Gastrocnemius medialis (tissue), 4 donors: Measurements from ENCODE around the gene CCDC57. TPM values are rescaled to one million over a fixed set of nuclear protein-coding genes. Genes with fewer than 3 reads are reported as not detected.

Experiments used
- ATAC-seq, 2 donors: fragments of 150-250 bp; one replicate each; pipeline ENCODE4 v1.9.1; 2016
- DNase-seq, 2 donors: peaks; one replicate each; pipeline ENCODE4 v3.0.0-alpha.2; 2019
- H3K27ac ChIP-seq, 4 donors: fragments of 200-600 bp; sonication (generic); 1 replicate in 1 of 4; 2 replicates in 3 of 4; pipeline ENCODE4 v1.5.1; 2016 to 2018; ENCODE audit warnings: mild to moderate bottlenecking in 2 of 4, moderate library complexity in 1 of 4
- H3K27me3 ChIP-seq, 3 donors: fragments of 200-600 bp; sonication (generic) in 2 of 3; 1 replicate in 1 of 3; 2 replicates in 2 of 3; pipeline versions ENCODE4 v1.5.1 to v1.6.0; 2016 to 2019; ENCODE audit warnings: mild to moderate bottlenecking in 1 of 3, moderate library complexity in 1 of 3
- H3K36me3 ChIP-seq, 2 donors: fragments of 200-600 bp; sonication (generic) in 1 of 2; one replicate each; pipeline ENCODE4 v1.5.1; 2017 to 2018
- H3K4me1 ChIP-seq, 2 donors: fragments of 200-600 bp; sonication (generic) in 1 of 2; one replicate each; pipeline ENCODE4 v1.5.1; 2016 to 2017; ENCODE audit warnings: mild to moderate bottlenecking in 2 of 2
- H3K4me3 ChIP-seq, 4 donors: fragments of 200-600 bp; sonication (generic) in 3 of 4; 1 replicate in 1 of 4; 2 replicates in 3 of 4; pipeline ENCODE4 v1.5.1; 2016 to 2019; ENCODE audit warnings: mild to moderate bottlenecking in 2 of 4
- H3K9me3 ChIP-seq, 3 donors: fragments of 200-600 bp; sonication (generic) in 2 of 3; 1 replicate in 1 of 3; 2 replicates in 2 of 3; pipeline ENCODE4 v1.5.1; 2016 to 2019
- POLR2A ChIP-seq, 2 donors: fragments of 450-650 bp; IDR thresholded peaks; one replicate each; pipeline ENCODE4 v1.6.1; 2017; ENCODE audit warnings: antibody characterized with exemption in 2 of 2, mild to moderate bottlenecking in 2 of 2, moderate library complexity in 2 of 2
- in situ Hi-C, 4 donors: fragments of 200-750 bp; cut with MboI; loops; one replicate each; pipeline versions ENCODE4 v1.15.0 to v1.8.0; 2017; ENCODE audit warnings: low sequenced_read_pairs in 4 of 4
- intact Hi-C: fragments of 100-400 bp; cut with DNase I; formaldehyde crosslinking; loops from one replicate; pipeline ENCODE4 v1.15.1; 2023; ENCODE audit warnings: low total_unique reads
- total RNA-seq, 4 donors: library from RNA; depleted of rRNA; stranded (reverse); fragments of >200 nt; gene quantifications; one replicate each; pipeline versions ENCODE4 v1.1.0 to v1.2.3, GENCODE V29; 2016
- TF ChIP-seq, protein P1 (sequence below), 5 experiments: fragments of 450-650 bp in 3 of 5; fragments of 200-600 bp in 2 of 5; sonication (generic) in 2 of 5; IDR thresholded peaks in 4 of 5; conservative IDR thresholded peaks in 1 of 5; 1 replicate in 4 of 5; 2 replicates in 1 of 5; pipeline ENCODE4 v1.5.1; 2016 to 2019; ENCODE audit warnings: antibody characterized with exemption in 5 of 5, mild to moderate bottlenecking in 3 of 5, moderate library complexity in 3 of 5

The CCDC57 gene
- total RNA-seq, 4 donors from 2014 or later = 3.7 to 11.3 (median 5.1) TPM

DNA sequence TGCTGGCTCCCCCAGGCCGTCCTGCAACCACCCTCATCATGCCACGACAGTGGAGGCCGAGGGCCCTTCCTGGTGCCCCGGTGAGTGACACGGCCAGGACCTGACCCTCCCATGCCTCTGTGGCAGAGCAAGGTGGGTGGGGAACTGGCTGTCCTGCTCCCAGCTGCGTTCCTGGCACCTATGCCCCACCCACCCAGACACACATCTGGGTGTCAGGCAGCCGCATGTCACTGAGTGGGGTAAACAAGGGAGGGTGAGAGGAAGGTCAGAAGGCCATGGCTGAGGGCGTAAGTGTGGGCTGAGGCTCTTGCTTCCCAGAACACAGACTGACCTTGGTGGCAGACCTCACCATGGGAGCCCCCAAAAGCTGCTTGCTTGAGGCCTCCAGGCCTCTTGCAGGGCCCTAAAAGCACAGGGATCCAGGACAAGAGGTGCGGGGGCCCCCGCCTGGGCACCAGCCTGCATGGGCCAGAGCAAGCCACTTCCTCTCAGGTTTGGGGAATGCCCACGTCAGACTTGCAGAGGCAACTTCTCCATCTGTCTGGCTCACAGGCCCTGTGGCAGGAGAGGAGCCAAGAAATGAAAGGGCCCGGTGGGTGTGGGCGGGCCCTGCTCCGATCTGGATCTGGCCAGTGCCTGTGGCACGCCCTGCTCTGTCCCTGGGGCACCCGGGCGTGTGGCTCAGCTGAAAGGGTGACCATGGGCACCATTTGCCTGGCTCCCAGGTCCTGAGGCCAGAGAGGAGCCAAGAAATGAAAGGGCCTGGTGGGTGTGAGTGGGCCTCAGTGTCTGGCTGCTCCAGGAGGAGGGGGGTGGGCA lies 3.9 kb upstream of the CCDC57 start:
- H3K27me3 ChIP-seq = no peaks in the 10 kb centered on the region
- no peaks in the 10 kb centered on the region for H3K36me3 ChIP-seq
- no peak overlapping the region for H3K4me3 ChIP-seq
- peaks cover 17 to 21% of the 10 kb centered on the region in 2 donors for H3K4me1 ChIP-seq
- H3K27ac ChIP-seq = peak overlapping the region; percentile 43 to 73 (median 64)
- DNase-seq (peak in 1 of 2 donors; percentile 70), ATAC-seq (peak in 1 of 2 donors; percentile 6)
- H3K9me3 ChIP-seq = no peaks in the 10 kb centered on the region
- intact Hi-C loops (no loop called here), in situ Hi-C loops (no loop called here)
- no peak for TF ChIP-seq POLR2A (IDR thresholded peaks at IDR 0.05)
- TF ChIP-seq, protein P1, sequence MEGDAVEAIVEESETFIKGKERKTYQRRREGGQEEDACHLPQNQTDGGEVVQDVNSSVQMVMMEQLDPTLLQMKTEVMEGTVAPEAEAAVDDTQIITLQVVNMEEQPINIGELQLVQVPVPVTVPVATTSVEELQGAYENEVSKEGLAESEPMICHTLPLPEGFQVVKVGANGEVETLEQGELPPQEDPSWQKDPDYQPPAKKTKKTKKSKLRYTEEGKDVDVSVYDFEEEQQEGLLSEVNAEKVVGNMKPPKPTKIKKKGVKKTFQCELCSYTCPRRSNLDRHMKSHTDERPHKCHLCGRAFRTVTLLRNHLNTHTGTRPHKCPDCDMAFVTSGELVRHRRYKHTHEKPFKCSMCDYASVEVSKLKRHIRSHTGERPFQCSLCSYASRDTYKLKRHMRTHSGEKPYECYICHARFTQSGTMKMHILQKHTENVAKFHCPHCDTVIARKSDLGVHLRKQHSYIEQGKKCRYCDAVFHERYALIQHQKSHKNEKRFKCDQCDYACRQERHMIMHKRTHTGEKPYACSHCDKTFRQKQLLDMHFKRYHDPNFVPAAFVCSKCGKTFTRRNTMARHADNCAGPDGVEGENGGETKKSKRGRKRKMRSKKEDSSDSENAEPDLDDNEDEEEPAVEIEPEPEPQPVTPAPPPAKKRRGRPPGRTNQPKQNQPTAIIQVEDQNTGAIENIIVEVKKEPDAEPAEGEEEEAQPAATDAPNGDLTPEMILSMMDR (IDR thresholded peaks at IDR 0.05 in 4 of 5, conservative IDR thresholded peaks at IDR 0.05 in 1 of 5) = no peak

DNA sequence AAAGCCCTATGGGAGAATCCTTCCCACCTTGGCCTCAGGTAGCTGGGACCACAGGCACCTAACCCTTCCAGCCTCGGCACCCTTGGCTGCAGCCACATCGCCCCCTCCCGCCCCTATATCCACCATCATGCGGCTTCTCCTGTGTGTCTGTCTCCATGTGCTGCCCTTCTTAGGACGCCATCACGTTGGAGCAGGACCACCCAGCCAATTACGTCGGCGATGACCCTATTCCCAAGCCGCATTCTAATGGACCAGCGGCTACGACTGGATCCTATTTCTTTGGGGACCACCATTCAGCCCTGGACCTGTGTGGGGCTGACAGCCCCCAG lies 3.3 kb upstream of the CCDC57 start:
- intact Hi-C loops (no loop called here), in situ Hi-C loops (no loop called here)
- peak overlapping the region; percentile 43 to 73 (median 64) for H3K27ac ChIP-seq
- no peak for DNase-seq
- TF ChIP-seq, protein P1 (IDR thresholded peaks at IDR 0.05 in 4 of 5, conservative IDR thresholded peaks at IDR 0.05 in 1 of 5) = no peak
- TF ChIP-seq POLR2A (IDR thresholded peaks at IDR 0.05) = no peak
- H3K36me3 ChIP-seq = no peaks in the 10 kb centered on the region
- H3K27me3 ChIP-seq = no peaks in the 10 kb centered on the region
- H3K4me1 ChIP-seq = peaks cover 19 to 21% of the 10 kb centered on the region in 2 donors
- no peaks in the 10 kb centered on the region for H3K9me3 ChIP-seq
- no peak overlapping the region for H3K4me3 ChIP-seq
- ATAC-seq = no peak

DNA sequence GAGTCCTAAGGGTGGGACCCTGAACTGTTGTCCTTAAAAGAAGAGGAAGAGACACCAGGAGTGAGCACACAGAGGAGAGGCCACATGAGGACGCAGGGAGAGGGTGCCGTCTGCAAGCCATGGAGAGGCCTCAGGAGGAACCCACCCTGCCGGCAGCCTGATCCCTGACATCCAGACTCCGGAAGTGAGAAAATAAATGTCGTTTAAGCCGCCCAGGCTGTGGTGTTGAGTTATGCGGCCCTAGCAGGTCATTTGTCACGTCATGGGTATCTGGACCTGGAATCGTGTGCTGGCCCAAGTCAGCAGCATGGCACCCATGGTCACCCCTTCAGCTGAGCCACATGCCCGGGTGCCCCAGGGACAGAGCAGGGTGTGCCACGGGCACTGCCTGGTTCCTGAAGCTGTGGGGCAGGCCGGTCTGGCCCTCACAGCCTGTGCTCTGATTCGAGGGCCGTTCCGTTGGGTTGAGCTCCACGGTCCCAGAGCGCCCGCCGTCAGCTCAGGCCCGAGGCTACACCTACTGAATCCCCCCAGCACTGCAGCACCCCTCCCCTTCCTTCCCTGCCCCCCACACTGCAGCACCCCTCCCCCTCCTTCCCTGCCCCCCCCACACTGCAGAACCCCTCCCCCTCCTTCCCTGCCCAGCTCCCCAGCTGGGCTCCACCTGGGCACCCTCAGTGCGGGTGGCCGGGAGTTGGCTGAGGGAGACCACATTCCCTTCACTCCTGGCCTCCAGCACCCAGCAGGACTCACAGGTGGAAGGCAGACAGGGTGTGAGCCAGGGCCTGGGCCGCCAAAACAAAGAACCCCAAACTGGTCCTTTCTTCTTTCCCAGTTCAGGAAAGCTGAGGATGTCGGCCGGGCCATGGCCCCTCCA lies 2.7 kb upstream of the CCDC57 start:
- H3K4me1 ChIP-seq = peaks cover 19 to 21% of the 10 kb centered on the region in 2 donors
- in situ Hi-C loops = no loop called here
- intact Hi-C loops = no loop called here
- H3K4me3 ChIP-seq = no peak overlapping the region
- DNase-seq (no peak), ATAC-seq (no peak)
- H3K36me3 ChIP-seq = no peaks in the 10 kb centered on the region
- H3K27ac ChIP-seq = peak overlapping the region in 3 of 4 donors; percentile 62 to 73 (median 67)
- H3K9me3 ChIP-seq = no peaks in the 10 kb centered on the region
- TF ChIP-seq, protein P1 (IDR thresholded peaks at IDR 0.05 in 4 of 5, conservative IDR thresholded peaks at IDR 0.05 in 1 of 5) = no peak
- TF ChIP-seq POLR2A (IDR thresholded peaks at IDR 0.05) = no peak
- H3K27me3 ChIP-seq = no peaks in the 10 kb centered on the region

DNA sequence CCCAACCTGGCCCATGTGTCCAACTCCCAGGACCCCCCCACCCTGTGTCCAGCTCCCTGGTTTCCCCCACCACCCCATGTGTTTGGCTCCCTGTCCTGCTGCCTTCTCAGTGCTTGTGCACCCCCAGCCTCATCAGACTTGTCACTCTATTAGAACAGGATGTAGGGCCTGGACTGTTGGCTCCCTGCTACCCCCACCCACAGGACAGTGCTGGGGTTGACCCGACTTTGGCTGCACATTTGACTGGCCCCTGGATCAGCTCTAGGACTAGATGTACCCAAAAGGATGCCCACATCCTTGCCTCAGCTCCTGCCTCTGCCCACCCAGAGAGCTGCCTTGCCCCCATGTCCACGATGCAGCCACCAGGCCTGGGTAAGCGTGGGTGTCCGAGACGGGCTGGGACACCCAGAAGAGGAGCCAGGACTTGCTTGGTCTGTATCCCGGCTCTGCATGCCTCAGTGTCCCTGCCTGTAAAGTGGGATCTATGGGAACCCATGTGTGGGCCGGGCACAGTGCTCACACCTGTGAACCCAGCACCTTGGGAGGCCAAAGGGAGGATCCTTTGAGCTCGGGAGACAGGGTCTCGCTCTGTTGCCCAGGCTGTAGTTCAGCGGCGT lies 1.5 kb upstream of the CCDC57 start:
- intact Hi-C loops (no loop called here), in situ Hi-C loops (no loop called here)
- TF ChIP-seq, protein P1 (IDR thresholded peaks at IDR 0.05 in 4 of 5, conservative IDR thresholded peaks at IDR 0.05 in 1 of 5) = no peak
- TF ChIP-seq POLR2A (IDR thresholded peaks at IDR 0.05) = no peak
- ATAC-seq (no peak), DNase-seq (no peak)
- Histone ChIP-seq H3K27me3 (no peaks in the 10 kb centered on the region), H3K9me3 (no peaks in the 10 kb centered on the region), H3K4me3 (no peak overlapping the region), H3K36me3 (no peaks in the 10 kb centered on the region), H3K4me1 (peaks cover 19 to 21% of the 10 kb centered on the region in 2 donors), H3K27ac (no peak overlapping the region)
